HG02763 (cell line): ENCODE data around the gene MRPL20.
"Not testable (repeated sequence)": the region's sequence is repeated elsewhere in the genome, so short reads cannot be mapped to it uniquely, and the experiment has no call there.

ENCODE experiments used
- ATAC-seq: cut with Tn5 transposase; IDR thresholded peaks from one replicate; pipeline ENCODE4 v1.9.1; 2021; ENCODE audit warnings: mild to moderate bottlenecking, moderate library complexity; ENCODE audit not compliant: unreplicated experiment

The MRPL20 gene

DNA sequence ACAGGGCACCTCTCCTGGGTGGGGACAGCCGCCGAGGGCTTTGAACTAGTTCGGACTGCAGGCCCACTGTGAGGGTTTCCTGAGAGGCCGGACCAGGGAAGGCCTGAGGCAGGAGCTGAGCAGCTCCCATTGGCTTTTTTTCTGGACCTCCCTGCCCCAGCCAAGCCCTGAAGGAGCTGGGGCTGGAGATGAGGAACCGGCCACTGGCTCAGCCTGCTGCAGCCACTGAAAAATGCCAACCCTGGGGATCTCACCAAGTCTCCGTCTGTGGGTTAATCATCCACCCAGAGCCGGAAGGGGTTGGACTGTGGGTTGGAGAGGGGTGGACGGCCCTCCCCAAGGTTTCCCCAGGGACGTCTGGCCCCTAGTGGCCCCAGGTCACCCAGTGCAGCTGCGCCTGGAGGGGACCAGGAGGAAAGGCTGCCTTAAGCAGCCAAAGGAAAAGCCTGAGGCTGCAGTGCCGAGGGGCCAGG, 30.8 kb upstream of the MRPL20 start:
- ATAC-seq = no peak

- no peak for ATAC-seq
Observed at GRCh38 chr1:1437033-1437903, 30.2 kb upstream of the MRPL20 start.

GRCh38 chr1:1436630-1437032, 29.5 kb upstream of the MRPL20 start:
- ATAC-seq = no peak

- no peak for ATAC-seq
Observed at GRCh38 chr1:1435911-1436629, 29.0 kb upstream of the MRPL20 start.

DNA sequence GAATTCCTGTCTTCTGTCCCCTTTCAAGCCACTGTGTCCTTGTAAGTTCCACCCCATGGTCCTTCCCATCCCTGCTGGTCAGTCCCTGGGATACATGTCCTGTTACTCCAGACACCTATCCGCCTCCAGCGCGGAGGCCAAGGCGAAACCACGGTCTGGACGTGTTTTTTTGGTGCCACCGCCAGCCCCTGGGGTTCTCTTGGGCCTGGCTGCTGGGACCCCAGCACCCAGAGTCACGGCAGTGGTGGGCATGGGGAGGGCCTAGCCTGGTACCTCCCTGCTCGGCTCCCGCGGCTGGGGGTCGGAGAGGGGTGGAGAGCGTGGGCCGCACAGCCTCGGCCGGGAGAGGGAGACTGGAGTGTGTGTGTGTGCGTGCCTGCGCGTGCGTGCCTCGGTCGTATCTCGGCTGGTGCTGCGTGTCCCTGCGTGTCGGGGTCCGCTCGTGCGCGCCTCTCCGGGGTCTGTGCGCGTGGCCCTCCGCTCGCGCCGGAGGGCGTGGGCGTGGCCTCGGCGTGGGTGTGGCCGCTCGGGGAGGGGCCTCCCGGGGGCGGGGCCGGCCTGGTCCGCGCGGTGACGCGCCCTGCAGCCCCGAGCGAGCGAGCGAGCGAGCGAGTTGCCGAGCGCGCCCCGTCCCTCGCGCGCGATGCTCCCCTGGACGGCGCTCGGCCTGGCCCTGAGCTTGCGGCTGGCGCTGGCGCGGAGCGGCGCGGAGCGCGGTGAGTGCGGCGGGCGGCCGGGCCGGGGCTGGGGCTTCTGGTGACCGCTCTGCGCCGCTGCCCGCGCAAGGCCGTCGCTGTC, 28.2 kb upstream of the MRPL20 start, which contains the start of gene VWA1:
Gene VWA1 (plus strand): TSS at position 585 of the 798 bp plus-strand sequence. CDS start 59 bp downstream, at position 644.
- peak; percentile 38 for ATAC-seq

DNA sequence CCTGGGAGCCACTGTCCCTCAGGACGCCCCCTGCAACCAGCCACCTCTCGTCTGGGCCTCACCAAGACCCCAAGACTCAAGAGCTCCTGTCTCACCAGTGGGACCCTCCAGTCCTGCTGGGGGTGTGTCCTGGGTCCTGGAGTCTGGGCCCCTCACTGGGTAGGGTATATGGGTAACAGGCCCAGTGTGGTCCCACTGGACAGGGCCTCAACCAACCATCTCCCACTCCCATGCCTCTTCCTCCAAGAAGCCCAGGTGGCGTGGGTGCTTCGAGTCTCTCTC, 27.7 kb upstream of the MRPL20 start:
- ATAC-seq = no peak

- no peak for ATAC-seq
Observed at GRCh38 chr1:1434131-1434823, 27.2 kb upstream of the MRPL20 start.

- ATAC-seq = no peak
Observed at GRCh38 chr1:1433804-1434130, 26.7 kb upstream of the MRPL20 start.

GRCh38 chr1:1432951-1433803, 26.1 kb upstream of the MRPL20 start:
- no peak for ATAC-seq

- no peak for ATAC-seq
Observed at GRCh38 chr1:1432274-1432950, 25.3 kb upstream of the MRPL20 start.

DNA sequence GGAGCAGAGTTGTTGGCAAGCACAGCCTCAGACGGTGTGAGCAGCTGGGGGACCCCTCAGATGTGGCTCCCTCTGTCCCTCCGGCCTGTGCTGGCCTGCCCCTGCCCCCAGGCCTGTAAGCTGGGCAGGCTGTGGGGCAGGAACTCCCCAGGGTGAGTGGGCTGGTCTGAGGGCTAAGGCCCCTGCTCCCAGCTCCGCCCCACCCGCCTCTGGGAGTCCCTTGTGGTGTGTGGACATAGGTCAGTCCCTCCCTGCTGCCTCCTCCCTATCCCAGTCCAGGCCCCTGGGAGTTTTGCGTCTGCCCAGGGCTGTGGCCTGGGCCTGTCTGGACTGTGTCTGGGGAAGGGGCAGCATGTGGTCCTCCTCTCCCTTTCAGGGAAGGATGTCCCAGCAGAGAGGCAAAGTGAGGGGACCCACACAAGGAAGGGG, 24.8 kb upstream of the MRPL20 start:
- ATAC-seq = no peak

DNA sequence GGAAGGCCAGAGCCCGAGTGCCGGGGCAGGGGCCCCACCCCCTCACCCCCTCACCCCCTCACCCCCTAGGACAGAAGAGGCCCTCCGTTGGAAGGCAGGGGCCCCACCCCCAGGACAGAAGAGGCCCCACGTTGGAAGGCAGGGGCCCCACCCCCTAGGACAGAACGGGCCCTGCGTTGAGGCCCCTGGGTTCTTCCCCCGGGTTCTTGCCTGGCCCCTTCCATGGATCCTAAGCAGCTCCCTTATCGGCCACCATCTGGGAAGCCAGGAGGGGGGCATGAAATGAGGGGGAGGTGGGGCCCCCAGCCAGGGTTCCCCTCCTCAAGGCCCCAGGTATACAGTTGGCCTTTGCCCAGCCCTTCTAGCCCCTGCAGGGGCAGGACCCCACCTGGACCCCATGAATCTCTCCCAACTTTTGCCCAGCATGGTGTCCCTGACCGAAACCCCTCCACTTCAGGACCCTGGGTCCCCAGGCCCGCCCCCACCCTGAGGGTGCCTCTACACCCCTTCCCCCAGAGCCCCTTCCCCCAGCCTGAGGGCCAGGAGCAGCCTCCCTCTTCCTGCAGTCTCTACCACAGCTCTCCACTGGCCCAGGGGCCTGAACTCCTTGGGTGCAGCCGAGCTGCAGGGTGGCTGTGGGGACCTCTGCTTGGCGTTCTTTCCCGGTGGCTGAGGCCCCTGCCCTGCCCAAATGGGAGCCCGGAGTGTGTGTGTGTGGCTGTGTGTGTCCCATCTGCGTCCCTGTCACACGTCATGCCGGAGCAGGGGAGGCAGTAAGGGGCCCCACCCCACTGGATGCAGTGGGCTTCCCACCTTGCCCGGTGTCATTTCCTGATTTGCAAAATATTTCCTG, 24.1 kb upstream of the MRPL20 start:
- no peak for ATAC-seq

DNA sequence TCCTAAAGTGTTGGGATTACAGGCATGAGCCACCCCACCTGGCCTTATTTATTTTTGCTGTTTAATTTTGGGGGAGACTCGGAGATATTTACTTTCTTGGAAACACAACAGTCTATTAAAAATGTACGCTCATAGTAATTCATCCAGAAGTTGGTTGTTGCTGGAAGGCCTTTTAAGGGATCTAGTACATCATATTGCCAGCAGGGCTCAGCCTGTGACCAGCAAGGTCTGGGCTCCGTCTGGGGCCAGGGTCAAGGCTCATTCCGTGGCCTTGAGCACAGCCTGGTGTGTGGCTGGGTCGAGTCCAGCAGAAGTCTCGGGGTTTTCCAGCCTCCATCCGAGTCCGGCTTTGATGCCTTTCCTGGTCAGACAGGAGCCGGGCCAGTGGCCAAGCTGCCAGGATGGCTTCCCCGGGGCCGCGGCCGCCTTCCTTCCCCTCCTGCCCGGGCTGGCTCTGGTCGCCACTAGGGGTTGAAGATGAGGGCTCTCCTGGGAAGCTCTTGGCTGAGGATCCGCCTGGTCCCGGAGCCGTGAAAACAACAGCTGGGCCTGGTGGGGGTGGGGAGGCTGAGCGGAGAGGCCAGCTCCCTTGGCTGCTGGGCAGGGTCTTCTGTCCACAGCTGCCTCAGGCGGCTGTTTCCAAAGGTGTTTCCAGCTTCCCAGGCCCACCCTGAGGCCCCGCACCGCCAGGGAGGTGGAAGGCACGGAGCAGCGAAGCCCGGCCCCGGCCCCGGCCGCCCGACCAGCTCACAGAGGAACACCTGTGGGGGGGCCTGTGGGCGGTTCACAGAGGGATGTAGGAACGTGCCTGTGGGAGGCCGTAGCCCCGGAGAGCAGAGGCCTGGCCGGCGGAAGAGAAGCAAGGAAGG, 23.3 kb upstream of the MRPL20 start:
- no peak for ATAC-seq

DNA sequence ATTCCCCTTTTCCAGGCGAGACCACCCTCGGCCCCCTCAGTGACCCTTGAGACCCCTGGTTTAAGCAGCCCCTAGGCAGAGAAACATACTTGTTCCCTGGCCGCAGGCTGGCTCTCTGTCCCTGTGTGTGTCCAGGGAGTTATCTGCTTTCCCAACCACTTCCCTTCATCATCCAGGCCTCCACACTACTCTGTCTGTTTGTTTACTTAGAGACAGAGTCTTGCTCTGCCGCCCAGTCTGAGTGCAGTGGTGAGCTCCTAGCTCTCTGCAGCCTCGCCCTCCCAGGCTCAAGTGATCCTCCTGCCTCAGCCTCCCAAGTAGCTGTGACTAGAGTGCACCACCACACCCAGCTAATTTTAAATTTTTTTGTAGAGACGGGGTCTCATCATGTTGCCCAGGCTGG, 22.6 kb upstream of the MRPL20 start:
- ATAC-seq = no peak

DNA sequence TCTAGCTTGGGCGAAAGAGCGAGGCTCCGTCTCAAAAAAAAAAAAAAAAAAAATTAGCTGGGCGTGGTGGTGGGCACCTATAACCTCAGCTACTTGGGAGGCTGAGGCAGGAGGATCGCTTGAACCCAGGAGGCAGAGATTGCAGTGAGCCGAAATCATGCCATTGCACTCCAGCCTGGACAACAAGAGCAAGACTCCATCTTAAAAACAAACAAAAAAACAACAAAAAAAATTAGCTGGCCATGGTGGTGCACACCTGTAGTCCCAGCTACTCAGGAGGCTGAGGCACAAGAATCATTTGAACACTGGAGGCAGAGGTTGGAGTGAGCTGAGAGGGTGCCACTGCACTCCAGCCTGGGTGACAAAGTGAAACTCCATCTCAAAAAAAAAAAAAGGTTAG, 21.9 kb upstream of the MRPL20 start:
- ATAC-seq = not testable (repeated sequence)

DNA sequence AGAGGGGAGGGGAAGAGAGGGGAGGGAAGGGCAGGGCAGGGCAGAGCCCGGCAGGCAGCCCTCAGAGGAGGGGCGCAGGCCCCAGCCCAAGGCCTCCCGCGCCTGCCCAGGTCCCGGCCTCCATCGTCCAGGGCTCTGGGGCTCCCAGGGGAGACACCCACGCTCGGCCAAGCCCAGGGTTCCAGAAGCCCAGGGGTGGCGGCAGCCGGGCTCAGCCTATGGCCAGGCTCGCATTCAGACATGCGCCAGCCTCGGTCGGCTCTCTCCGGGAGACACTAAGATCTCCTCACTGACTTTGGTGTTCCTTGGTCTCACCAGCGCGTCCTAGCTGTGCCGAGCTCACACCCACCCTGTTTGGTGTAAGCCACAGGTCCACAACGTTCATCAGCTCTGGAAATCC, 21.1 kb upstream of the MRPL20 start:
- no peak for ATAC-seq

DNA sequence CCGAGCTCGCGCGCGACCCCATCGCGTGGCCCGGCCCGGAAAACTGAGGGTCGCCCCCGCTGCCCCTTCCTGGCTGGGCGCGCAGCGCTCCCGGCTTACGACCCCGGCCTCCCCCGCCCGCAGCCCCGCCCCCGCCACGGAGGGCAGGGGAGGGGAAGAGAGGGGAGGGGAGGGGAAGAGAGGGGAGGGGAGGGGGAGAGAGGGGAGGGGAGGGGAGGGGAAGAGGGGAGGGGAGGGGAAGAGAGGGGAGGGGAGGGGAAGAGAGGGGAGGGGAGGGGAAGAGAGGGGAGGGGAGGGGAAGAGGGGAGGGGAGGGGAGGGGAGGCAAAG, 20.7 kb upstream of the MRPL20 start:
- ATAC-seq = no peak
